AG04450 (cell line): ENCODE measurements around the gene CCSER1. TPM values are rescaled to one million over a fixed set of nuclear protein-coding genes. Genes with fewer than 3 reads are reported as not detected.

Experiments
- CTCF ChIA-PET: fragments of 300-600, 350-600 bp; formaldehyde crosslinking; extraction: SDS; loops from one replicate; lab custom pipeline; 2022; ENCODE audit warnings: antibody characterized with exemption, inconsistent platforms; lab: Charles Lee
- POLR2A ChIA-PET: fragments of 350-600 bp; formaldehyde crosslinking; extraction: SDS; loops from one replicate; lab custom pipeline; 2021; ENCODE audit warnings: antibody characterized with exemption, inconsistent platforms; lab: Yijun Ruan, JAX
- DNase-seq: peaks from one replicate; pipeline ENCODE4 v3.0.0-alpha.2; 2011; ENCODE audit warnings: low read depth, low spot score
- H3K27ac ChIP-seq: one replicate; pipeline ENCODE4 v1.5.1; 2012; ENCODE audit warnings: low read depth, low read length, control low read depth
- H3K27me3 ChIP-seq: one replicate; pipeline ENCODE4 v1.6.0; 2012; ENCODE audit warnings: low read length; ENCODE audit not compliant: control insufficient read depth, insufficient read depth
- H3K4me3 ChIP-seq: 2 replicates; pipeline ENCODE4 v1.5.1; 2011; ENCODE audit warnings: mild to moderate bottlenecking, low read depth, low read length, control low read depth
- H3K9me3 ChIP-seq: 2 replicates; pipeline ENCODE4 v1.5.1; 2012; ENCODE audit warnings: low read length; ENCODE audit not compliant: control insufficient read depth, insufficient read depth
- polyA plus RNA-seq: library from polyadenylated mRNA; depleted of rRNA; stranded (reverse); fragments of >200 nt; gene quantifications from 2 replicates; pipeline ENCODE4 v1.2.3, GENCODE V29; 2011
- TF ChIP-seq, protein P1 (sequence below): IDR thresholded peaks from 2 replicates; pipeline ENCODE4 v1.5.1; 2011; ENCODE audit warnings: low read depth, low read length, control low read depth, inconsistent platforms

Gene CCSER1
- polyA plus RNA-seq, 1 experiment, result not detected

DNA sequence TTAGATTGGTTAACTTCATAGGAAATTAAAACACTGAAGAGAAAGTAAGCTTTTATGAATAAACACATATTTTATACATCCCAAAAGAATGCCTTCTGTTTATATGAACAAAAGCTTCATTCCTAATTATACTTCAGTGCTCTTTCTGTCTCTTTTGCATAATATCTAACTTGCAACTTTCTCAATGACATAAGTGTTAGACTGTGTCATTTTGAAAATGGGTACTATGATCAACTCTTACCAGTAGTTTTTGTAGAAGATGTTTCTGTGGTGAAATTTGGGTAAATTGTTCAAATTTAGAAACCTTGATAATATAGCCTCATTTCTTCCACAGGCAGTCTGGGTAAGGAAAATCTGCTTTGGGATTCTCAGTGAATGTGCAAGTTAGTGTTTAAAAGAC lies 991.4 kb downstream of the CCSER1 start:
- Histone ChIP-seq H3K4me3 (no peak overlapping the region), H3K27me3 (no peaks in the 10 kb centered on the region), H3K27ac (no peak overlapping the region), H3K9me3 (no peaks in the 10 kb centered on the region)
- ChIA-PET CTCF (no interaction called here), POLR2A (no interaction called here)
- no peak for DNase-seq
- TF ChIP-seq, protein P1, sequence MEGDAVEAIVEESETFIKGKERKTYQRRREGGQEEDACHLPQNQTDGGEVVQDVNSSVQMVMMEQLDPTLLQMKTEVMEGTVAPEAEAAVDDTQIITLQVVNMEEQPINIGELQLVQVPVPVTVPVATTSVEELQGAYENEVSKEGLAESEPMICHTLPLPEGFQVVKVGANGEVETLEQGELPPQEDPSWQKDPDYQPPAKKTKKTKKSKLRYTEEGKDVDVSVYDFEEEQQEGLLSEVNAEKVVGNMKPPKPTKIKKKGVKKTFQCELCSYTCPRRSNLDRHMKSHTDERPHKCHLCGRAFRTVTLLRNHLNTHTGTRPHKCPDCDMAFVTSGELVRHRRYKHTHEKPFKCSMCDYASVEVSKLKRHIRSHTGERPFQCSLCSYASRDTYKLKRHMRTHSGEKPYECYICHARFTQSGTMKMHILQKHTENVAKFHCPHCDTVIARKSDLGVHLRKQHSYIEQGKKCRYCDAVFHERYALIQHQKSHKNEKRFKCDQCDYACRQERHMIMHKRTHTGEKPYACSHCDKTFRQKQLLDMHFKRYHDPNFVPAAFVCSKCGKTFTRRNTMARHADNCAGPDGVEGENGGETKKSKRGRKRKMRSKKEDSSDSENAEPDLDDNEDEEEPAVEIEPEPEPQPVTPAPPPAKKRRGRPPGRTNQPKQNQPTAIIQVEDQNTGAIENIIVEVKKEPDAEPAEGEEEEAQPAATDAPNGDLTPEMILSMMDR, result no peak

DNA sequence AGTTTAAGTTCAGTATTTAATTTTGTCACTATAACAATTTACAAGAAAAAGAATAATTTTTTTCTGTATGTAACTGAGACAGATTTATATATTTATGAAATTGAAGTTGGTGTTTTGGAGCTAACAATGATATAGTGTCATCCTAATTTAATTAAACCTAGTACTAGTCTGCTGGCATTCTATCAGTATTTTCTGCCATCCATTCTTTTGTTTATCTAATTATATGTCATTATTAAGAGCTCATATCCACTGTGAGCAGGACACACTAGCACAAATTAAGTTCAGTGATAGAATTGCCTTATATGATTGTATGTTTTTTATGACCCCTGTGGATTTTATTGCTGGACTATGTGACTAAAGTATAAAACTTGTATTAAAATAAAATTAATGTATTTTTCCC lies 996.5 kb downstream of the CCSER1 start:
- POLR2A ChIA-PET, result no interaction called here
- Histone ChIP-seq H3K27ac (no peak overlapping the region), H3K9me3 (no peaks in the 10 kb centered on the region), H3K27me3 (no peaks in the 10 kb centered on the region), H3K4me3 (no peak overlapping the region)
- CTCF ChIA-PET, result interaction anchor here (1.4 kb wide), 1 partner anchor 1040 kb away, joined by 3 read pairs; no protein-coding TSS in a partner anchor
- no peak for DNase-seq
- TF ChIP-seq, protein P1, result no peak

DNA sequence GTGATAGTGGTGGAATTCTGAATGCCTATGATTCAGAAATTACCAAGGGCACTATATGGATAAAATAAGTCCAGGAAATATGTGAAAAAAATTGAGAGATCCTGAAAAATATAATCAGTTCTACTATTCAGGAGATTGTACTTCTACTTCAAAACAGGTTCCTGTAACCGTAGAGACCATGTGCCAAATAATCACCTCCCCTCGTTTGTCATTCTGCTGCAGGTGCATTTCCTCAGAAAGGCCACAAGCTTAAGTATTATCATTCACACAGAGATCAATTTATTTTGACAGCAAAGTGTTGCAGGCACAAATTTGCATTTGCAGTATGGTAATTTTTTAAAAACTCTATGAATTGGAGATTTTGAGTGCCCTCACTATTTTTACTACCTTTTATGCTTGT lies 1000.0 kb downstream of the CCSER1 start:
- TF ChIP-seq, protein P1, result no peak
- no peak overlapping the region for H3K4me3 ChIP-seq
- H3K27ac ChIP-seq, result no peak overlapping the region
- no peaks in the 10 kb centered on the region for H3K9me3 ChIP-seq
- no peaks in the 10 kb centered on the region for H3K27me3 ChIP-seq
- ChIA-PET CTCF (no interaction called here), POLR2A (no interaction called here)
- DNase-seq, result no peak

DNA sequence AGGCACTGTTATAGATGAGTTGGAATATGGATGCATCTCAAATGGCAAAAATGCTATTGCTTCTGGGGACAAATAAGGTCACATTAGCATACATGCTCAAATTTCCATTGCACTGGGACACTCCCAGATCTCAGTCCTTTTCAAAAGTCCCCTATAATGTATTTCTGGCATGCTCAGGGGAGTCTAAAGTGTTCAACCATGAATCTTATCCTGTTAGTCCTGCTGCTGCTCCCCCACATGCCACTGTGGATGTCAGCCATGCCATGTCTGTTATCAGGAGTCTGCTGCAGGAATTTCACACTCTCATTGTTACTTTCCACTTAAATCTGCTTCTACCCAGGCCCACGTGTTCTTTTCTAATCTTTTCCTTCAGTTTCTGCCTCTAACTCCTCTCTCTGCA lies 1000.6 kb downstream of the CCSER1 start:
- Histone ChIP-seq H3K27ac (no peak overlapping the region), H3K4me3 (no peak overlapping the region), H3K27me3 (no peaks in the 10 kb centered on the region), H3K9me3 (no peaks in the 10 kb centered on the region)
- no peak for DNase-seq
- POLR2A ChIA-PET, result no interaction called here
- CTCF ChIA-PET, result no interaction called here
- TF ChIP-seq, protein P1, result no peak

DNA sequence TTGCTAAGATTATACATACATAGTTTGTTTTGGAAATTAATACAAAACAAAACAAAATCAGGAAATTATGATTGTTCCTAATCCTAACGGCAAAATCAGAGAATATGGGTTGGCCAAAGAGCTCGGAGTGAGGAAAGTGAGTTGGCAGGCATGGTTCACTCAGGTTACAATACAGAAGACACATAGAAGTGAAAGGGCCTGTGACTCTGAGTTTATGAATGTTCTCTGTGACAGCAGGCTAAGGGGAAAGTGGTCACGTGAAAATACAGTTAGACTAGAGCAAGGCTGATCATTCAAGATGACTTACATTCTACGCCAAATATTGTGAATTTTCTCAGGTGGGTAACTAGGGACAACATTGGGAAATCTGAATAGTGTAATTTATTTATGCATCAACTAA lies 1001.3 kb downstream of the CCSER1 start:
- DNase-seq, result no peak
- Histone ChIP-seq H3K4me3 (no peak overlapping the region), H3K9me3 (no peaks in the 10 kb centered on the region), H3K27ac (no peak overlapping the region), H3K27me3 (no peaks in the 10 kb centered on the region)
- TF ChIP-seq, protein P1, result no peak
- POLR2A ChIA-PET, result no interaction called here
- CTCF ChIA-PET, result no interaction called here
